Breast epithelium (tissue), 3 donors: ENCODE data around the gene CEP131.

Source experiments
- POLR2A ChIP-seq: fragments of 450-650 bp; IDR thresholded peaks from one replicate; pipeline ENCODE4 v1.6.1; 2016; ENCODE audit warnings: antibody characterized with exemption, mild to moderate bottlenecking, moderate library complexity
- POLR2AphosphoS5 ChIP-seq, 3 donors: sonication (generic); formaldehyde crosslinking; IDR thresholded peaks; one replicate each; pipeline ENCODE4 v1.6.1; 2017; ENCODE audit warnings: antibody characterized with exemption in 3 of 3
- TF ChIP-seq, protein P1 (sequence below), 3 donors: fragments of 450-650 bp; IDR thresholded peaks; one replicate each; pipeline ENCODE4 v1.5.1; 2016 to 2017; ENCODE audit warnings: antibody characterized with exemption in 3 of 3, mild to moderate bottlenecking in 3 of 3, moderate library complexity in 3 of 3

DNA sequence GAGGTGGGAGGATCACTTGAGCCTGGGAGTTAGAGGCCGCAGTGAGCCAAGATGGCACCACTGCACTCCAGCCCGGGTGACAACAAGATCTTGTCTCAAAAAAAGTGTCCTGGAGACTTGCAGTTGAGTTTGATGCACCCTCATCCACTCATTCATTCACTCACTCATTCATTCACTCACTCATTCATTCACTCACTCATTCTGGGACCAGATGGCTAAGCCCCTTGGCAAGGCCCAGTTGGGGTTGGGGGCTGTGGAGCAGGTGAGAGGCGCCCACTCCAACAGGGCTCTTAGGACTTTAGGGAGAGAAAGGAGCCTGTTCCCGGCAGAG is 55.6 kb downstream of the CEP131 start:
- TF ChIP-seq POLR2A: no peak
- no peak for TF ChIP-seq POLR2AphosphoS5 (IDR thresholded peaks at IDR 0.05)
- TF ChIP-seq, protein P1, sequence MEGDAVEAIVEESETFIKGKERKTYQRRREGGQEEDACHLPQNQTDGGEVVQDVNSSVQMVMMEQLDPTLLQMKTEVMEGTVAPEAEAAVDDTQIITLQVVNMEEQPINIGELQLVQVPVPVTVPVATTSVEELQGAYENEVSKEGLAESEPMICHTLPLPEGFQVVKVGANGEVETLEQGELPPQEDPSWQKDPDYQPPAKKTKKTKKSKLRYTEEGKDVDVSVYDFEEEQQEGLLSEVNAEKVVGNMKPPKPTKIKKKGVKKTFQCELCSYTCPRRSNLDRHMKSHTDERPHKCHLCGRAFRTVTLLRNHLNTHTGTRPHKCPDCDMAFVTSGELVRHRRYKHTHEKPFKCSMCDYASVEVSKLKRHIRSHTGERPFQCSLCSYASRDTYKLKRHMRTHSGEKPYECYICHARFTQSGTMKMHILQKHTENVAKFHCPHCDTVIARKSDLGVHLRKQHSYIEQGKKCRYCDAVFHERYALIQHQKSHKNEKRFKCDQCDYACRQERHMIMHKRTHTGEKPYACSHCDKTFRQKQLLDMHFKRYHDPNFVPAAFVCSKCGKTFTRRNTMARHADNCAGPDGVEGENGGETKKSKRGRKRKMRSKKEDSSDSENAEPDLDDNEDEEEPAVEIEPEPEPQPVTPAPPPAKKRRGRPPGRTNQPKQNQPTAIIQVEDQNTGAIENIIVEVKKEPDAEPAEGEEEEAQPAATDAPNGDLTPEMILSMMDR (IDR thresholded peaks at IDR 0.05): no peak
